GM19452 (cell line): ENCODE results near the gene SPART.
"Not testable (repeated sequence)": the region's sequence is repeated elsewhere in the genome, so short reads cannot be mapped to it uniquely, and the experiment has no call there.

ENCODE experiments used
- ATAC-seq: cut with Tn5 transposase; IDR thresholded peaks from one replicate; pipeline ENCODE4 v1.9.1; 2021; ENCODE audit not compliant: unreplicated experiment

Gene SPART

DNA sequence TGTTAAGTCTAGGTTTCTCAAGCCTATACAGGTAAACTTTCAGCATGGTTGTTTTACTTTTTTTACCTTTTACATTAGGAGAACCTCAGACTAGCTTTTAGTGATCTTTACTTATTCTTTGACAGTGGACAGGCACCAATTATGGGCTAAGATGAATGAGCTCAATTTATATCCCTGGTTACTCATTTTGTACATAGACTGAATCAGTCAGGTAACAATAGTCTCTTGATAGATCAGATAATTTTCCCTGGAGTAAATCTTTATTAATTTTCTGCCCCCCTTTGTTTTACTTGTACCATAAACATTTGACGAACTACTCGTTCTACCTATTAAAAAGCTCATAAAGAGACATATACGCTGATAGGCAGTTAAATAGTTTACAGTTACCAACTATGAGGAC, 22.8 kb downstream of the SPART start:
- ATAC-seq = no peak

- not testable (repeated sequence) for ATAC-seq
These were observed 26.4 kb downstream of the SPART start for GRCh38 chr13:36319793-36320192.

DNA sequence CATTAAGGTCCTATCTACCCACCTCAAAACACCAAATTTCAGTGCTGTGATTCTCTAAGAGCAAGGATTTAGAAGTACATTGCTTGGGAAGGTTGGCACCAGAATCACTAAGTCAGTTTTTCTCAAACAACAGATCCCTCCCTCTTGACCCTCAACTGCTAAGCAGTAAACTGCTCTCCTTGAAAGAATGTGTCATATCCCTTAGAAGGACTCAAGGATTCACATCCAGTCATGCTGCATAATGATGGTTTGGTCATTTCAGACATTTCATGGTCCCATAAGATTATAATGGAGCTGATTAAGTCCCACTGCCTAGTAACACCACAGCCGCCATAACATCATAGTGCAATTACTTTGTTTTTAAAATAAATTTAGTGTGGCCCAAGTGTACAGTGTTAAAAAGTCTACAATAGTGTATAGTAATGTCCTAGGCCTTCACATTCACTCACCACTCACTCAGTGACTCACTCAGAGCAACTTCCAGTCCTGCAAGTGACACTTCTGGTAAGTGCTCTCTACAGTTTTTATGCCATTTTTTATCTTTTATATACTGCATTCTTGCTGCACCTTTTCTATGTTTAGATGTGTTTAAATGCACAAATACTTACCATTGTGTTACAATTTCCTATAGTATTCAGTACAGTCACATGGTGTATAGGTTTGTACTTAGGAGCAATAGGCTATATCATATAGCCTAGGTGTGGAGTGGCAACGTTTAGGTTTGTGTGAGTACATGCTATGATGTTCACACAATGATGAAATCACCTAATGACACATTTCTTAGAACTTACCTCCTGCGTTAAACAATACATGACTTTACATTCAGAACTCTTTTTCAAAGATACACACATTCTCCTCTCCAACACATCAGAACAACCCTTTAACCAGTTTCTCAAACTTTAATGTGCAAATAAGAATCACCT, 32.9 kb downstream of the SPART start:
- no peak for ATAC-seq

GRCh38 chr13:36310417-36311108, 35.6 kb downstream of the SPART start:
- ATAC-seq = no peak

- ATAC-seq = no peak
These were observed 43.9 kb downstream of the SPART start for GRCh38 chr13:36302289-36302688.

GRCh38 chr13:36299469-36299868, 46.7 kb downstream of the SPART start:
- not testable (repeated sequence) for ATAC-seq

DNA sequence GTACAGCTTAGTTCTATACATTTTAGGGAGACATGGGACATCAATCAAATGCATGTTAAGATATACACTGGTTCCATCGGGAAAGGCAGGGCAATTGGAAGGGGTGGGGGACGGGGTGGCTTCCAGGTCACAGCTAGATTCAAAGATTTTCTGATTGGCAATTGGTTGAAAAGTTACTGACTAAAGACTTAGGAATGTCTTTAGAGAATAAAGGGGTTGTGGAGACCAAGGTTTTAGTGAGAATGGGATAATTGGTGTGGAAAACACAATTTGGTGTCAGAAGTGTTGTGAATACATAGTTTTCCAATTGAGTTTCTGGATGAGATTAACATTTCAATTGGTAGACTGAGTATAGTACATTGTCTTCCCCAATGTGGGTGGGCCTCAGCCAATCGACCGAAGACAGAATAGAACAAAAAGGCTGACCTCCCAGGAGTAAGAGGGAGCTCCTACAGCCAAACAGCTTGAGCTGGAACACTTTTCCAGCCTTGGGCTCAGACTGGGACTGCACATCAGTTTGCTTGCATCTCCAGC, 47.6 kb downstream of the SPART start:
- no peak for ATAC-seq

- ATAC-seq = peak; percentile 59
These were observed 48.5 kb downstream of the SPART start, which contains the start of gene CCDC169 for GRCh38 chr13:36297366-36298338. Gene CCDC169, minus strand, starts transcription at chr13:36297814. Its CDS starts 95 bp downstream, at chr13:36297719.

DNA sequence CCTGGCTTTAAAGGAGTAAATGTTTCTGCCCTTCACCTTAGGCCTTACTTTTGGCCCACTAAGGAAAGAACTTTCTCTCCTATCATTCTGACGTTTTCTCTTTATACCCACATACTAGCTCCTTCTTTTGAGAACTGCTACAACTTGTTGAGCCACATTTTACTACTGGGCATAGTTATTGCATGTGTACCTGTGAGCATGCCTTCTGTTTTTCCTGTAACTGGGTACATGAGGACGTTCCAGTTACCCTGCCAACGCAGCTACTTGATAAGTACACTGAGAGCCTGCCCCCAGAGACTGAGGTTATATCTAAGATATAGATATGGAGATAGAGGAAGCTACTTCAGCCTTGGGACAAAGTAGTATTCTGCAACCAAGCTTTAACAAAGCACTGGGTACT, 52.1 kb downstream of the SPART start:
- ATAC-seq = no peak

GRCh38 chr13:36293497-36293896, 52.7 kb downstream of the SPART start:
- no peak for ATAC-seq

- ATAC-seq = no peak
These were observed 57.3 kb downstream of the SPART start for GRCh38 chr13:36288794-36289391.

DNA sequence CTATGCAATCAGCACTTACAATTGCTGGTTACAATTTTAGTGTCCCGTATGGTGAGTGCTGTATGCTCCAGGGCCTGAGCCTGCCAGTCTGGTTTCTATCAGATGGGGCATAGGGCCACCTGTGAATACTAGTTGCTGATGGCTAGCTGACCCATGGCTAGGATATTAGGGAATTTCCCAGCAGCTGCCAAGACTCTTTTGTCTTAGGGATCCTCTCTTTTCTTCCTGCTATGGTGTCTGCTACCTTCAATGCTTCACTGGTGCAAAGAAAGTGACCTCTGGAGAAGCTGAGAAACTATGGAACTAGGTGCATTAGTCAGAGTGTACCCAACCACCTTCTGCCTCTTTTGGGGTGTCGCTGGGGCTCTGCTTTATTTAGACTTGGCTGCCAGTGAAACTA, 60.2 kb downstream of the SPART start:
- no peak for ATAC-seq

DNA sequence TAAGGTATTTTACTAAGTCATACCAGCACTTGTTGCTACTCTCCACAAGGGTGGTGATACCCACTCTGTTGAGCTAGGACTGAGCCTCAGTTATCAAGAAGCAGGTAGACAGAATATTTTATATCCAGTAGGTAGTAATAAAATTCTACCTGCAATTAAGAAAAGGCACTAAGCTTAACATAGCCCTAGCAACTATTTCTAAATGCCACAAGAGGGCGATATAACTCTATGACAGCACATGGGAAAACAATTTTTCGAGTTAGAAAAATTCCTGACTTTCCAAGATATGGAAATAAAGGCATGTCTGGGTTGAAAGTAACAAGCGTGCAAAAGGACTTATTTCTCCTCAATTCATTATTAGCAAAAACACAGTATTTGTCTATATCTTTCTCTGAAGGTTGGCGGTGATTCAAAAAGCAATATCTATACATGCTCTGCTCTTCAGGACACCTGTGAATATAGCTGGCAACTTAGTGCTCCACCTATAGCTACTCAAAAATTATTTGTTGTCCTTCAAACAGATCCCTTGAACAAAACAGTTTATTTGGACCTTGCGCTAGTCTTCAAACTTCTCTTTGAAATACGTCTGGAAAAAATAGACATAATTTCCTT, 63.3 kb downstream of the SPART start:
- no peak for ATAC-seq

DNA sequence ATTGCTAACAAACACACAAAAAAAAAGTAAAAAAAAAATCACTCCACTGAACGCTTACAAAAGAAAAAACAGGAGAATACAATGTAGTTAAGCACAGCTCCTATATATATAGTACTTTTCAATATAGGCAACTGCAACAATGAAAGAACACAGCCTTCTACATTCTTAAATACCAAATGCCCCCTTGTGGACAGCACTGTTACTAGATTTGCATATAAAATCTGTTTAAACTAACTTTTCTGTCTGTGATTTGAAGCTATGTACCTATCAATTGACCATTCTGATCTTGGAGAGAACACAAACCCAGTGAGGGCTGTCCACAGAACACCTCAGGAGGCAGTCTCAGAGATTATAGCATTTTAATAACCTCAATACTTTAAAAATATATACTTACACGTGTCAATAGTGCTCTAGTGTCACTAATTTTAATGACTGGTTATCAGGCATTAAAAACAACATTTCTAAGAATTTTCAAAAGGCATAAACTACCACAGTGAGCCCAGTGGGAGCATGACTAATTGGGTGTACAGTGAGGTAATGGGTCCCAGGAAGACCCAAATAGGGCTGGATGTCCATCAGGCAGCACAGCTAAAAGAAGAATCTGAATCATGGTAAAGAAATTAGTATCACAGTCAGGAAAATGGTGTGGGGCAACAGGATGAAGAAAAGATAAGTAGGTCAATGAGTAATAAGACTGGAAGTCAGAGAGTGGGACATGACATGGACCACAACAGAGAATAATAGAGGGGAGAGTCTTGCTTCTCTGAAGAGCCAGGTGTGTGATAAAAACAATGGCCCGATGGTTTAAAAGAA, 70.8 kb downstream of the SPART start:
- ATAC-seq = no peak

DNA sequence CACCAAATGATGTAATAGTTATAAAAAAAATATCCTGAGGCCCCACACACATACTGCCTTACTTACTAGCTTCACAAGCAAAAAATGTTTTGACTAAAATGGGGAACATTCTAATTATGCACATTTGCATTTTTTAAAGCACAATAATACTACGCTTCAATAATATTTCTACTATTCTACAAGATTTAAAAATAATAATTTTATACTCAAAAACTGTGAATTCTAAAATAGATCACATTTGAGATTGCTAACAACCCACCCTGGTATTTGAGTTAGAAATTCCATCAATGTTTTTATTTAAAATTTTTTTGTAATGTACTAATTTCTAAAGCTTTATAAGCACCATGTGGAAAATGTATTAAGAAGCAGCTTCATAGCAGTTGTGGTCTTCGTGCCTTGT, 72.8 kb downstream of the SPART start:
- no peak for ATAC-seq

- ATAC-seq = no peak
These were observed 84.2 kb downstream of the SPART start for GRCh38 chr13:36261976-36262375.

- ATAC-seq = no peak
These were observed 85.2 kb downstream of the SPART start for GRCh38 chr13:36261011-36261410.

DNA sequence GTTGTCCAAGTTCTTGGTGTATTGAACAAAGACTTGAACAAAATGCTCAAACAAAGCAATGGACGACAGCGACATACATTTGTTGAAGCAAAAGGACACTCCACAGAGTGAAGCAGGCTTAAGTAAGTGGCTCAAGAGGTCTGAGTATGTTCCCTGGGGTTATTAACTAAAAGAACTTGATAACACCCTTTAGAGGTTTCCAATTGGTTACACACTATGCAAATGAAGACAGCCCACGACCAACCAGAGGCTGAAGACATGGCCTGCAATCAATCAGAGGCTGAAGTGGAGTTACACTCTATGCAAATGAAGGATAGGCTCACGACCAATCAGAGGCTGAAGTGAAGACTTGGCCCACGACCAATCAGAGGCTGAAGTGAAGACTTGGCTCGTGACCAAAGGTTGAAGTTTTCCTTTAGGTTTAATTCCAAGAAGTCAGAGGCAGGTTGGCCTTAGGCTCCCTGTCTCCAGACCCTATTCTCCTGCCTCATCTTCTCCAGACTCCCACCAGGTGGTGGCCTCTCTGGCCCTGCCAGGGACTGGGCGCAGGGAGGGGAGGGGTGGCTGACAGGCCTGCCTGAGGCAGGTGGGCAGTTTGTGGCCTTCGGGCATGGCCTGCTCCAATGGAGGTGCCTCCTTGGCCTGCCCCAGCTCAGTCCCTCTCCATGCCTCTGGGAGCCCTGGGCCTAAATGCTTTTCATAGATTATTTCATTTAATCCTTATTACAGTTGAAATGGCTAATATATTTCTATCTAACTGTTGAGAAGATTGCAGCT, 86.6 kb downstream of the SPART start:
- no peak for ATAC-seq
